Fibroblast of peridontal ligament (primary cell): ENCODE results near the gene KLK14.

Source experiments
- DNase-seq: peaks from one replicate; pipeline ENCODE4 v3.0.0-alpha.2; 2010; ENCODE audit errors: extremely low read depth

The KLK14 gene, protein sequence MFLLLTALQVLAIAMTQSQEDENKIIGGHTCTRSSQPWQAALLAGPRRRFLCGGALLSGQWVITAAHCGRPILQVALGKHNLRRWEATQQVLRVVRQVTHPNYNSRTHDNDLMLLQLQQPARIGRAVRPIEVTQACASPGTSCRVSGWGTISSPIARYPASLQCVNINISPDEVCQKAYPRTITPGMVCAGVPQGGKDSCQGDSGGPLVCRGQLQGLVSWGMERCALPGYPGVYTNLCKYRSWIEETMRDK

DNA sequence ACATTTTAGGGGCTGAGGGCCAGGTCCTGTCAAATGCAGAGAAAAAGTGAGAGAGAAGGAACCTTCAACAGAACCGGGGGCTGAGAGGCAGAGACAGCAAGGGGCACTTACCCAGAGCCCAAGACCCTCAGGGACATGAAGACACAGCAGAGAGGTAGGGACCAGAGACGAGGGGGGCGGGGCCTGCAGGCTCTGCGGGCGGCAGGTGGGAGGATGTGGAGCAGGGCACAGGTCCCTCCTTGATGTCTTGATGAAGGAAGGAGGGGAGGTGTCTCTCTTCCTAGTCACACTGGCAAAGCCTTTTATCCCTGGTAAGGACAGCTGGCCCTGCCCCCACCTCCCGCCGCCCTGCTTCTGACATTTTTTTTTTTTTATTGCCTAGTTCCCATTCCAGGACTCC, at the start of gene KLK14:
Gene KLK14 (minus strand): TSS at position 277 of the 400 bp plus-strand sequence. CDS start 273 bp downstream, at position 4.
- no peak for DNase-seq

DNA sequence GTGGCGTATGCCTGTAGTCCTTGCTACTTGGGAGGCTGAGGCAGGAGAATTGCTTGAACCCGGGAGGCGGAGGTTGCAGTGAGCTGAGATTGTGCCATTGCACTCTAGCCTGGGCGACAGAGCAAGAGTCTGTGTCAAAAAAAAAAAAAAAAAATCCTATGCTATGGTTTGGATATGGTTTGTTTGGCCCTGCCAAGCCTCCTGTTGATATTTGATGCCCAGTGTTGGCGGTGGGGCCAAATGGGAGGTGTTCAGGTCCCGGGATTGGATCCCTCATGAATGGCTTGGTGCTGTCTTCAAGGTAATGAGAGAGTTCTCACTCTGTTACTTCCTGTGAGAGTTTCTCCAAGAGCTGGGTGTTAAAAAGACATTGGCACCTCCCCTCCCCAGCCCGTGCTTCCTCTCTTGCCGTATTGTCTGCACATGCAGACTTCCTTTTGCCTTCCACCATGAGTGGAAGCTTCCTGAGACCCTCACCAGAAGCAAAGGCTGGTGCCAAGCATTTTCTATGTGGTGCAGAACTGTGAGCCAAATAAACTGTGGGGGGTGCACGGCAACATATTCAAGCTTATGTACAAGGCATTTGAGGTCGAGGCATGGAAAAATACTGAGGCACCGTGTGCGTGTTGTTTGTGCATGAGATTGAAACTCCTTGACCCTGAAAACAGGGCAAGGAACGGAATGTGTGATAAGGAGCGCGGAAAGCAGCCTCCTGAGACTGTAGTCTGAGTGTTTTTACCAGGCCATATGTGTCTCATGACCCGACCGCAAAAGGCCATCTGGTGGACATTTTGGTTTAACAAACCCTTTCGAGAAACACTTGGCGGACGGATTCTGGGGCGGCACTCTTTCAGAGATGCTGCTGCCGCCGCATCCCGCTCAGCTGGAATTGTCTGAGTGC, 49.3 kb upstream of the KLK14 start:
- DNase-seq: peak; percentile 1

DNA sequence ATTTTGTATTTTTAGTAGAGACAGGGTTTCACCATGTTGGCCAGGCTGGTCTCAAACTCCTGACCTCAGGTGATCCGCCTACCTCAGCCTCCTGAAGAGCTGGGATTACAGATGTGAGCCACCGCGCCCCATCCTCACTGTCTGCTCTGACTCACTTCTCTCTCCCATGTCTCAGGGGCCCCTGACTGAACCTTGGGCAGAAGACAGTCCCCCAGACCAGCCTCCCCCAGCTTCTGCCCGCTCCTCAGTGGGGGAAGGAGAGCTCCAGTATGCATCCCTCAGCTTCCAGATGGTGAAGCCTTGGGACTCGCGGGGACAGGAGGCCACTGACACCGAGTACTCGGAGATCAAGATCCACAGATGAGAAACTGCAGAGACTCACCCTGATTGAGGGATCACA, 47.0 kb upstream of the KLK14 start:
- no peak for DNase-seq

DNA sequence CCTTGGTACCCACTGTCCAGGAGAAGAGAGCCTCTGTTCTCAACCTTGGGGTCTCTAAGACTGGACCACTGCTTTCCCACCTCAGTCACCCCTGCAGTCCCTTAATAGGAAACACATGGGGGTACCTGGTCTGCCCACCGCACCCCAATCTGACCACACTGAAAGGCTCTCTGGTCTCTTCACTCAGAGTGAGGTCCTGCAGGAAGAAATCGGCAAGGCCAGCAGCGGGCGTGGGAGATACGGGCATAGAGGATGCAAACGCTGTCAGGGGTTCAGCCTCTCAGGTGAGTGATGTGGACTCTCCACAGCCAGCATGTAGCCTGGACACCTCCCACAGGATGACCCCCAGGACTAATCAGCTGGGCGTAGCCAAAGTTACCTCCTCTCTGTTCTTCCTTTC, 45.5 kb upstream of the KLK14 start:
- DNase-seq: no peak

DNA sequence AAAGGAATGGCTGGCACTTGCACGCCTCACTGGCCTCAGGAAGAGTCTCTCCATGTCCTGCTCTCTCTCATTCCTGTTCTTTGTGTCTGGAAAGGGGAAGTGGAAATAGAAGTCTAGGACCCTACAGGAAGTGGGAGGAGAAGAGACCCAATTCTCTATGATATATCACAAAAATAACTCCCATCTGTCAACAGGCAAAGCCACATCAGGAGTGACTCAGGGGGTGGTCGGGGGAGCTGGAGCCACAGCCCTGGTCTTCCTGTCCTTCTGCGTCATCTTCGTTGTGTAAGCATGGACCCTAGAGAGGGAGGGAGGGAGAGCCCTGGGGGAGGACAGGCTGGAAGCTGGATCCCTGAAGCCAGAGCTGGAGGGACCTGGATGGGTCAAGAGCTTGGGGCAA, 45.1 kb upstream of the KLK14 start:
- DNase-seq: no peak

DNA sequence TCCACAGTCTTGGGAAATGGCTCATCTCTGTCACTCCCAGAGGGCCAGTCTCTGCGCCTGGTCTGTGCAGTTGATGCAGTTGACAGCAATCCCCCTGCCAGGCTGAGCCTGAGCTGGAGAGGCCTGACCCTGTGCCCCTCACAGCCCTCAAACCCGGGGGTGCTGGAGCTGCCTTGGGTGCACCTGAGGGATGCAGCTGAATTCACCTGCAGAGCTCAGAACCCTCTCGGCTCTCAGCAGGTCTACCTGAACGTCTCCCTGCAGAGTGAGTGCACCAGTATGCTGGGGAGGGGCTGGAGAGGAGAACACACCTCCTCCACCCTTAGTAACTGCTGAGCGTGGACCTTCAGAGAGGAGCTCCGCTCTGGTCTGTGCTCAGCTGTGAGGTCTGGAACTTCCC, 44.3 kb upstream of the KLK14 start:
- no peak for DNase-seq

DNA sequence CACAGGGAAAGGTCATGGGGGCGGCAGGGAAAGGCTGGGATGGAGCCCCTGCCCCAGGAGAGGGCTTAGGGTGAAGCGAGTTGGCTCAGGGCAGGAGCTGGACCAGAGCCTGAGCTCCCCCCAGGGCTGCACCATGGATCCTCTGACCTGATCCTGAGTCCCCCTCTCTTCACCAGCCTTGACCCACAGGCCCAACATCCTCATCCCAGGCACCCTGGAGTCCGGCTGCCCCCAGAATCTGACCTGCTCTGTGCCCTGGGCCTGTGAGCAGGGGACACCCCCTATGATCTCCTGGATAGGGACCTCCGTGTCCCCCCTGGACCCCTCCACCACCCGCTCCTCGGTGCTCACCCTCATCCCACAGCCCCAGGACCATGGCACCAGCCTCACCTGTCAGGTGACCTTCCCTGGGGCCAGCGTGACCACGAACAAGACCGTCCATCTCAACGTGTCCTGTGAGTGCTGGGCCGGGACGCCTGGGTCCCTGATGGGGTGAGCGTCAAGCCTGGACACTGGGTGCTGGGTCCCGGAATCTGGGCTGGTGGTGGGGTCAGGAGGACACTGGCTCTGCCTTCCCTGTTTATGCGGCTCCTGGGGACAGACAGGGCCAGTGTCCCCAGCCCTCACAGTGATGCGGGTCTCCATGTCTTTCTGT, 42.9 kb upstream of the KLK14 start:
- no peak for DNase-seq

DNA sequence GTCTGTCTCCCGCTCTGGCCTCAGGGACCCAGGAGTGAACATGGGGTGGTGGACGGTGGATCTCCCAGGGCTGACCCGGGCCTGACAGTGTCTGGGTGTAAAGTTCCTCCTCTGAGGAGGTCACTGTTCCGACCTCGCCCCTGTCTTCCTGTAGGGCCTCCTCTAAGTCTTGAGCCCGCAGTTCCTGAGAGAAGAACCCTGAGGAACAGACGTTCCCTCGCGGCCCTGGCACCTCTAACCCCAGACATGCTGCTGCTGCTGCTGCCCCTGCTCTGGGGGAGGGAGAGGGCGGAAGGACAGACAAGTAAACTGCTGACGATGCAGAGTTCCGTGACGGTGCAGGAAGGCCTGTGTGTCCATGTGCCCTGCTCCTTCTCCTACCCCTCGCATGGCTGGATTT, 42.0 kb upstream of the KLK14 start, which contains the start of gene SIGLEC9:
Gene SIGLEC9 (plus strand): TSS at position 178 of the 400 bp plus-strand sequence. CDS start 69 bp downstream, at position 247.
- DNase-seq: no peak

DNA sequence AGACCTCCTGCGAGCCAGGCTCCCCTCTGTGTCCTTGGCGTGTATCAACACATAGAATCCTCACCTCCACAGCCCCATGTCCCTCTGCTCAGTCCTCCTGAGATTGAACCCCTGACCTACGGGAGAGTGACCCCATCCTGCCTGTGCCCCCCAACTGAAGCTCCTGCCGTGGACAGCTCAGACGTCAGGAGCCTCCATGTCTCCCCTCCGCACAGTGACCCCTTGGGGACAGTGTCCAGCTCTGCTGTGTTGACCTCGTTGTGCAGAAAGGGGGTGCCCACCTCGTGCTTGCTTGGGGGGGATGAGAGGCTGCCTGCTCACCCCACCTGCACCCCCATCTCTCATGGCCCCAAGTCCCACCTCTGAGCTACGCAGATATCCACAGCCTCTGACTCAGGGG, 41.5 kb upstream of the KLK14 start:
- no peak for DNase-seq

DNA sequence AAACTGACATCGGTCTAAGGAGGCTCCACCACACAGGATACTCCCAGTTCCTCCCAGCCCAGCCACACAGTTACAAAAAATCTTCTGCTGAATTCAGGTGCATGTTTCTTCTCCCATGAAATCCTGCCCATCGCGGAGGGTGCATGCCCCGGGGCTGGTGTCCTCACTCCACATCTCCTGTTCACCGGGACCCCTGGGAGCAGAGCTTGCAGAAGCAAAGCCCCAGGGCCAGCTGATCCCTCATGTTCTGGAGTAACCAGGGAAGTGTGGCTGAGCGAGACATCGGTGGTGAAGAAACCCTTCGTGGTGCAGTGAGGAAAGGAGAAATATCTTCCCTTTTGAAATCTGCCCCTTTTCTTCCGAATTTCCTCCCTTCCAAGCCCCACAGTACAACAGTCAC, 41.1 kb upstream of the KLK14 start:
- DNase-seq: no peak

DNA sequence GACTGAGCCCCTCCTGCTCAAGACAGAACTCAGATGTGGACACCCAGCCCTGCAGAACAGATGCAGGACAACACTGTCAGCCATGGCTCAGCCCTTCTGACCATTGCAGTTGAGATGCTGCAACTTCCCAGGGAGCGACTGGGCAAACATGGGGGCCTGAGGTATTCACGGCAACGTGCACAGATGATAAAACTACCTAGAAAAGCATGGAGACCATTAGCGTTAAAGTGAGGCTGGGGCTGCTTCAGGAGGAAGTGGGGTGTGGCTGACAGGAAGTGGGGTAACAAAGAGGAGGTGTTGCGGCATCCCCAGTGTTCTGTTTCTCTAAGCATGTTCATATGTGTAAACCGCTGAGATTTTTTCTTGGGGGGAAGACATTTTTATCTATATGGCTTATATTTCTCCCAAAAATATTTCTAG, 40.7 kb upstream of the KLK14 start:
- DNase-seq: no peak

DNA sequence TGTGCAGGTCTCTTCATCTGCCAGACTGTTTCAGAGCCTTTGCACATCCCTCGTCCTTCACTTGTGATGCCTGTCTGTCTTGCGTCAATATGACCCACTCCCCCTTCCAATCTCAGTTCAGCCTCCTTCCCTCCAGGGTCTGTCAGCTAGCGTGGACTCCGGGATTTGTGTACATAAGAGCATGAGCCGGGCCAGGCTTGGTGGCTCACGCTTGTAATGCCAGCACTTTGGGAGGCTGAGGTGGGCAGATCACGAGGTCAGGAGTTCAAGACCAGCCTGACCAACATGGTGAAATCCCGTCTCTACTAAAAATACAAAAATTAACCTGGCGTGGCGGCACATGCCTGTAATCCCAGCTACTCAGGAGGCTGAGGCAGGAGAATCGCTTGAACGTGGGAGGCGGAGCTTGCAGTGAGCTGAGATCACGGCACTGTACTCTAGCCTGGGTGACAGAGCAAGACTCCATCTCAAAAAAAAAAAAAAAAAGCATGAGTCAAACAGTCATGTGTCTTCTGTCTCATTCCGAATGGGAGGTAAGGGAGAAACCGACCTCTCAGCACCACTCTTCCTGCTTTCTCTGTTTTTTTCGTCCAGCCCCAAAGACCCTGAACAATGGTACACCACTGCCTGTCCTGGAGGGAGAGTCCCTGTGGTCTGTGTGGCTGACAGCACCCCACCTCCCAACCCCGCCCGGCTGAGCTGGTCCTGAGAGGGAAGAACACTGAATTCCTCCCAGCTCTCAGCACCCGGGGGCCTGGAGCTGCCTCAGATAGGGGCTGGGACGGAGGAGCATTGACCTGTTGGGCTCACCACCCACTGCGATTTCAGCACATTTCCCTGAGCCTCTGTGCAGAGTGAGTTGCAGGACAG, 39.7 kb upstream of the KLK14 start:
- no peak for DNase-seq

DNA sequence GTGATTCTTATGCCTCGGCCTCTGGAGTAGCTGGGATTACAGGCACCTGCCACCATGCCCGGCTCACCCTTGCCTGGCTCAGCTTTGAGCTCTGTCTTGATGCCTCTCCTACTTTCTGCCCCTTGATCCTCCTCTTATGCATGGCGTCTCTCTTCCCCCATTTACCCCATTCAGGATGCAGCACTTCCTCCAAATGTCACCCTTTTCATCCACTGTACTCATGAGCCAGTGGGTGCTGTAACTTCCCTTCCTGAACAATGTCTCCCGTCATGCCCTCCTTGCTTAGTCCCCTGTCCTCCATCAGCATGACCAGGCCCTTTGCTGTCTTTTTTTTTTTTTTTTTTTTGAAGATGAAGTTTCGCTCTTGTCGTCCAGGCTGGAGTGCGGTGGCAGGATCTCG, 38.6 kb upstream of the KLK14 start:
- no peak for DNase-seq

DNA sequence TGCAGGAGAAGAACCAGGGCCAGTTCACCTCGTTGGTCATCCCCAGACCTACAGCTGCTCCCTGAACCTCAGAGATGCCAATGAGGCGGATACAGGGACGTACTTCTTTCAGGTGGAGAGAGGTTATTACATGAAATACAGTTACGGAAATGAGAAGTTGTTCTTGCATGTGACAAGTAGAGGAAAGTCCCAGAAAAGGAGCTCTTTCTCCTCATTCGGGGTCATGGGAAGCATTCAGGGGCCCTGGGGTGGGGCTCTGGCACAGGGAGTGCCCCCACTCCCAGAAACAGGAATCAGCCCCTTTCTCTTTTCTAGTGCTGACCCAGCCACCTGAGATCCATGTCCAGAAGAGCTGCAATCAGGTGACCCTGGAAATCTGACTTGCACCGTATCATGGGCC, 37.5 kb upstream of the KLK14 start:
- DNase-seq: no peak

DNA sequence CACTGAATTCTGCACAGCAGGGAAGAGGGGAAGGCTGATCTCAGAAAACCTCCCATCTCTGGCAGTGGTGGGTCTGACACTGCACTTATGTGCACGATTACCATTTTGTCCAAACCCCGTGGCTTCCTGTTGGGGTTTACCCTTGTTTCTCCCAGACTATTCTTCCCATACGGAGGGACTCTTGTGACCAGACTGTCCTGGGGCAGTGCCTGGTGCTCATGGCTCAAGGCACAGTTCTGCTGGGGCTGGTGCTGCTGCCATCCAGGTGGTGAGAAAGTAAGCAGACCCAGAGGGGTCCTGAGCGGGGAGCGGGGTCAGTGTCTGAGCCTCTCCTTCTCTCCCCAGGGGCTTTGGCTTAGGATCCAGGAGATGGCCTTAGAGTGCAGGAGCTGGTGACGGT, 36.9 kb upstream of the KLK14 start:
- no peak for DNase-seq

DNA sequence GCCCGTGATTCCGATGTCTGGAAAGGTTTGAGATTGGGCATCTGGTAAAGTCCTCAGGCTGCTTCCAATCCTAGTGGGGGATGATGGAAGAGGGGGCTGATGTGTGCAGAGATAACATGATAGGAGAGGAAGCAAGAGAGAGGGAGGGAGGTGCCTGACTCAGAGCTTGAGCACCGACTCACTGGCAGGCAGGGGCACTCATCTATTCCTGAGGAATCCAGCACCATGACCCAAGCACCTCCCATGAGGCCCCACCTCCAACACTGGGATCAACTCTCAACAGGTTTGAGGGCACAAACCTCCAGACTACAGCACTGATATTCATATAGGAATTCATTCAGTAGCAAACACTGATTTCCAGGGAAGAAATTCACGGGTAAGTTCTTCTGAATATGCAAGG, 36.4 kb upstream of the KLK14 start:
- DNase-seq: no peak

DNA sequence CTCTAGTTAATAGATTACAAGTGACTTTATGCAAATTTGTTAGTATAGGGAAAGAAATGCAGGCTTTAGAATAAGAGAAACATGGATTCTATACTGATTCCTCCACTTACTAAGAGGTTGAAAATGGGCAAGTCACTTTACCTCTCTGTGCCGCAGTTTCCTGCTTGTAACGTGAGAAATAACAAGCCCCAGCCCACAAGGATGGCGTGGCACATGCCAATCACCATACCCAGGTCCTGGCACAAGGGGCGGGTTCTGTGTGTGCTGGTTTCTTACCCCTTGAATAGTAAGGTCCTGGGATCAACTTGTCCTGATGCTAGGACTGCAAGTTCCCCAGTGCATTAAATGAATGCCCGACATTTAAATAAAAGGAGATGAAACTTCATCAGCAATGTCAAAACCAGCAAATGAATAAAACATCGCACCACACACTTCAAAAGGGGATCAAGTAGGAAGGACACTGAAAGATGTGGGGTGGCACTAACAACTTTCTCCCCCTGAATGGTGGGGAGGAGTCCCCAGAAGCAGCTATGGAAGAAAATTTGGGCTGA, 34.1 kb upstream of the KLK14 start:
- no peak for DNase-seq

DNA sequence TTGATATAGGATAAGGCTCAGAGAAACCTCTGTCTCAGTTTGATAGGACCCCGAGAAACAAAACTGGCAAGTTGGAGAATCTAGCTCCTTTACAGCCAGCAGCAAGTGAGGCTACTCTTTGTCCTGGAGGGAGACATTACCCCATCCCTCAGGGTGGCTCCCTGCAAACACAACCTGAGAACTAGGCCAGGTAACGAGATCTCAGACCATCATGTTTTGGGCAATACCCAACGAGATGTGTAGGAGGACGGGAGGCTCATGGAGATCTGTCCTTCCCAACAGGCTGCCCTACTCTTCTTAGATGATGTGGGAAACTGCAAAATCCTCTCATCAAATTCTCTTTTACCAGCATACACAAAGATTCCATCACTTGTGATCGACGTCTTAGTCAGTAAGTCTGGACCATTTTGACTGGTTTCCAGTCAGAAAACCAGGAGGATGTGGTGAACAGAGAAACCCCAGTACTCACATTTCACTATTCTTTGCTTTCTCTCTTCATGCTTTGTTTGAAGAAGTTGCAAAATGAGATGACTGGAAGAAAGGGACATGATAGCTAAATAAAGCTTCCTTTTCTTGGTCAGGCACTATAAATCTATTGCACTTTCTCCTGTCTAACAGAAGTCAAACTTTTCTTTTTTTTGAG, 31.5 kb upstream of the KLK14 start:
- DNase-seq: no peak

DNA sequence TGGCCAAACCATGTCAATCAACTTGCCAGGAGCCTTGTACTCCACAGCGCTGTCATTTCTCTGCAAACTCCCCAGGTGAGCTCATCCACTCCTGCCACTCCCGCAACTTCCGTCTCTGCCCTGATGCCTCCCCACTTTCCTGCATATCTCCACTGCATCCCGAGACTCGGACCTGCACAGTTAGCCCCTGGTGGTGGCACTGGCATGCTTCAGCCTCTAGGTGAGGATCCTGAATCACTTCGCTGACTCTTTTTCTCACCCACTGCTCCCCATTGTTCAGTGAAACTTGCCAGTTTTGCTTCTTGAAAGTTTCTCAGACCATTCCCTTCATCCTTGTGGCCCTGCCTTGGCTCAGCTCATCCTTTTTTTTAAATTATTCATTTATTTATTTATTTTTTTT, 28.9 kb upstream of the KLK14 start:
- no peak for DNase-seq

DNA sequence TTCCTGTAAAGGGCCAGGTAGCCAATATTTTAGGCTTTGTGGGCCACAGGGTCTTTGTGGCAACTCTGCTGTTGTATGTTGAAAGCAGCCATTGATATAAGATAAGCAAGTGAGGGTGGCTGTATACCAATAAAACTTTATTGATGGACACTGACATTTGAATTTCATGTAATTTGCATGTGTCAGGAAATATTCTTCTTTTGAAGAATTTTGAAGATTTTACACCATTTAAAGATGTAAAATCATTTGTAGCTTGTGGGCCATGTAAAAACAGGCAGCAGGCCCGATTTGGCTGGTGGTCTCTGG, 27.9 kb upstream of the KLK14 start:
- no peak for DNase-seq

DNA sequence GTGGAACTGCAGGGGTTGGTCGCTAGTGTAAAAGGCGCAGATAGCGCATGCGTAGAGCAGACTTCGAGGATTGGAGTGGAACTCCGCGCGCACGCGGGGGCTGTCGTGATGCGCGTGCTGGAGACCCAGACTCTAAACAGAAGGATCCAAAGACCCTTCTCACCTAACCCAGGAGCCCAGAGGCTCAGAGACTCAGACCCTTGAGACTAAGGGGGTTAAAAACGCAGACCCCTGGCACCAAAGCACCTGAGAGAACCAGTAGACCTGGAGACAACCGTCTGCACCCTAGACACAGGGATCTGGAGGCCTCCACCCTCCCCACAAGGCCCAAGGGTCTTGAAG, 26.1 kb upstream of the KLK14 start:
- DNase-seq: no peak
